OCI-LY1 (cell line): ENCODE measurements around the gene TMEM9.

Source experiments
- H2AFZ ChIP-seq: fragments of 200-600 bp; sonication (generic), shearing (Covaris generic); 2 replicates; pipeline ENCODE4 v1.6.0; 2014; ENCODE audit warnings: antibody characterized with exemption, mild to moderate bottlenecking, low read length
- H3F3A ChIP-seq: fragments of 200-600 bp; sonication (generic), shearing (Covaris generic); 2 replicates; pipeline ENCODE4 v1.6.0; 2014; ENCODE audit warnings: mild to moderate bottlenecking, antibody characterized with exemption, low read length, moderate library complexity; ENCODE audit not compliant: insufficient read depth
- H3K27ac ChIP-seq: fragments of 200-600 bp; sonication (generic); 2 replicates; pipeline ENCODE4 v1.5.1; 2014; ENCODE audit warnings: low read length, mixed run types, mild to moderate bottlenecking, low read depth; ENCODE audit not compliant: poor library complexity, severe bottlenecking
- H3K27me3 ChIP-seq: fragments of 200-600 bp; sonication (generic); 2 replicates; pipeline ENCODE4 v1.6.0; 2014; ENCODE audit warnings: antibody characterized with exemption, mild to moderate bottlenecking, low read length, moderate library complexity; ENCODE audit not compliant: insufficient read depth
- H3K36me3 ChIP-seq: fragments of 200-600 bp; sonication (generic); 2 replicates; pipeline ENCODE4 v1.6.1; 2014; ENCODE audit warnings: mild to moderate bottlenecking, antibody characterized with exemption, low read length, moderate library complexity, mixed read lengths; ENCODE audit not compliant: insufficient read depth
- H3K4me1 ChIP-seq: fragments of 200-600 bp; sonication (generic); 2 replicates; pipeline ENCODE4 v1.5.1; 2014; ENCODE audit warnings: mild to moderate bottlenecking, low read length, moderate library complexity; ENCODE audit not compliant: insufficient read depth, severe bottlenecking
- H3K4me2 ChIP-seq: fragments of 200-600 bp; sonication (generic), shearing (Covaris generic); 2 replicates; pipeline ENCODE4 v1.6.1; 2014; ENCODE audit warnings: low read length
- H3K4me3 ChIP-seq: fragments of 200-600 bp; sonication (generic); 2 replicates; pipeline ENCODE4 v1.5.1; 2014; ENCODE audit warnings: low read length, low read depth, mild to moderate bottlenecking, mixed read lengths; ENCODE audit not compliant: poor library complexity, severe bottlenecking
- H3K79me2 ChIP-seq: fragments of 200-600 bp; shearing (Covaris generic); 2 replicates; pipeline ENCODE4 v1.6.1; 2016; ENCODE audit warnings: mixed run types, low read length, mixed read lengths; ENCODE audit not compliant: insufficient read depth
- H3K9ac ChIP-seq: fragments of 200-600 bp; sonication (generic), shearing (Covaris generic); 2 replicates; pipeline ENCODE4 v1.6.1; 2014; ENCODE audit warnings: mild to moderate bottlenecking, low read length, mixed read lengths
- H3K9me2 ChIP-seq: fragments of 200-600 bp; sonication (generic), shearing (Covaris generic); 2 replicates; pipeline ENCODE4 v1.6.1; 2014; ENCODE audit warnings: low read depth, mild to moderate bottlenecking, low read length, mixed read lengths
- H3K9me3 ChIP-seq: fragments of 200-600 bp; shearing (Covaris generic); 2 replicates; pipeline ENCODE4 v1.6.1; 2014; ENCODE audit warnings: low read length, mixed read lengths
- H4K20me1 ChIP-seq: fragments of 200-600 bp; sonication (generic), shearing (Covaris generic); 2 replicates; pipeline ENCODE4 v1.6.0; 2016; ENCODE audit warnings: mild to moderate bottlenecking, low read length; ENCODE audit not compliant: insufficient read depth
- CTCF ChIP-seq: fragments of 200-600 bp; sonication (generic), shearing (Covaris generic); IDR thresholded peaks from 2 replicates; pipeline ENCODE4 v1.5.1; 2017; ENCODE audit warnings: mild to moderate bottlenecking, antibody characterized with exemption, low read length, moderate library complexity, mixed read lengths
- EZH2 ChIP-seq: fragments of 200-600 bp; sonication (generic), shearing (Covaris generic); IDR thresholded peaks from 2 replicates; pipeline ENCODE4 v1.8.0; 2017; ENCODE audit warnings: borderline replicate concordance, mixed run types, mild to moderate bottlenecking, antibody characterized with exemption, low read length, moderate library complexity, mixed read lengths

The TMEM9 gene

GRCh38 chr1:201178718-201179117, 24.4 kb upstream of the TMEM9 start:
- H3K27ac ChIP-seq, result no peak overlapping the region
- no peaks in the 10 kb centered on the region; the same call in 1 of the 2 replicates for H3K36me3 ChIP-seq
- TF ChIP-seq CTCF, result no peak
- TF ChIP-seq EZH2, result no peak
- H3K4me2 ChIP-seq, result no peak overlapping the region
- no peaks in the 10 kb centered on the region for H3K9me2 ChIP-seq
- no peak overlapping the region for H2AFZ ChIP-seq
- H3K9ac ChIP-seq, result no peak overlapping the region
- peaks cover 12% of the 10 kb centered on the region; the same call in 1 of the 2 replicates for H3K27me3 ChIP-seq
- H3K4me1 ChIP-seq, result no peaks in the 10 kb centered on the region
- H3K9me3 ChIP-seq, result no peaks in the 10 kb centered on the region
- no peaks in the 10 kb centered on the region for H4K20me1 ChIP-seq
- H3K4me3 ChIP-seq, result no peak overlapping the region
- no peaks in the 10 kb centered on the region for H3K79me2 ChIP-seq
- no peaks in the 10 kb centered on the region for H3F3A ChIP-seq

GRCh38 chr1:201176940-201177339, 22.7 kb upstream of the TMEM9 start:
- Histone ChIP-seq H4K20me1 (no peaks in the 10 kb centered on the region), H3K4me3 (no peak overlapping the region), H3K27ac (no peak overlapping the region), H3K27me3 (peaks cover 16% of the 10 kb centered on the region), H3K9me3 (no peaks in the 10 kb centered on the region), H3K36me3 (no peaks in the 10 kb centered on the region; the same call in 1 of the 2 replicates), H3K9ac (no peak overlapping the region), H3K4me2 (no peak overlapping the region), H2AFZ (no peak overlapping the region), H3K9me2 (no peaks in the 10 kb centered on the region), H3F3A (no peaks in the 10 kb centered on the region), H3K4me1 (peaks cover under 1% of the 10 kb centered on the region), H3K79me2 (no peaks in the 10 kb centered on the region)
- TF ChIP-seq EZH2 (no peak), CTCF (no peak)

- peaks cover 10% of the 10 kb centered on the region for H3K4me1 ChIP-seq
- no peaks in the 10 kb centered on the region for H3F3A ChIP-seq
- peaks cover 16% of the 10 kb centered on the region for H3K27me3 ChIP-seq
- H3K9me3 ChIP-seq, result no peaks in the 10 kb centered on the region
- TF ChIP-seq EZH2, result no peak
- no peak for TF ChIP-seq CTCF
- no peak overlapping the region for H3K9ac ChIP-seq
- no peak overlapping the region for H3K4me2 ChIP-seq
- no peaks in the 10 kb centered on the region for H3K79me2 ChIP-seq
- H3K9me2 ChIP-seq, result no peaks in the 10 kb centered on the region
- no peak overlapping the region for H3K4me3 ChIP-seq
- no peak overlapping the region for H2AFZ ChIP-seq
- H3K36me3 ChIP-seq, result no peaks in the 10 kb centered on the region; the same call in 1 of the 2 replicates
- no peak overlapping the region for H3K27ac ChIP-seq
- no peaks in the 10 kb centered on the region for H4K20me1 ChIP-seq
These were observed 21.7 kb upstream of the TMEM9 start for GRCh38 chr1:201175820-201176500.
